ENCODE results near the gene NMRK2. TPM values are rescaled to one million over a fixed set of nuclear protein-coding genes. Genes with fewer than 3 reads are reported as not detected.

The NMRK2 gene
- polyA plus RNA-seq, 1 of the 3 experiments (the other 2 are of a cell fraction): not detected

GRCh38 chr19:3970313-3970807 is 37.5 kb downstream of the NMRK2 start:
- POLR2A ChIA-PET: interaction anchor here (0.6 to 3.2 kb wide), 7 partner anchors 8 to 486 kb away, joined by 3 to 60 read pairs (median 5); partner anchors contain the start of gene EEF2
- peak overlapping the region; percentile 65 to 99 for H3K27ac ChIP-seq (ENCODE audit: low read depth in 2 of 2, low read length in 1 of 2)
- DNase-seq: no peak
- CTCF ChIA-PET: interaction anchor here (0.7 to 1.3 kb wide), 4 partner anchors 15 to 170 kb away, joined by 3 to 8 read pairs (median 4); partner anchors contain the start of gene EEF2
- H3K4me1 ChIP-seq (ENCODE audit: control insufficient read depth in 1 of 2, insufficient read depth in 2 of 2, low read depth in 1 of 2, low read length in 1 of 2): peaks cover 16 to 22% of the 10 kb centered on the region in 2 experiments; a peak in 3 of 4 replicates
- H2AFZ ChIP-seq (ENCODE audit: low read depth): no peak overlapping the region
- TF ChIP-seq USF1 (IDR thresholded peaks at IDR 0.05; ENCODE audit: borderline replicate concordance, low read depth) (no peak), FOXM1 (IDR thresholded peaks at IDR 0.05; ENCODE audit: low read depth) (no peak), EZH2phosphoT487 (IDR thresholded peaks at IDR 0.05; ENCODE audit: borderline replicate concordance, low read depth) (no peak), TAF1 (IDR thresholded peaks at IDR 0.05; ENCODE audit: borderline replicate concordance, low read depth, low read length) (no peak), RXRA (IDR thresholded peaks at IDR 0.05; ENCODE audit: borderline replicate concordance, low read depth) (no peak), TCF12 (IDR thresholded peaks at IDR 0.05) (no peak), CTCF (IDR thresholded peaks at IDR 0.05) (no peak), CHD2 (IDR thresholded peaks at IDR 0.05; ENCODE audit: low read length, partially characterized antibody) (no peak), MAX (IDR thresholded peaks at IDR 0.05; ENCODE audit: low read depth) (no peak), IRF3 (IDR thresholded peaks at IDR 0.05; ENCODE audit: low read depth, low read length) (no peak), RFX5 (IDR thresholded peaks at IDR 0.05; ENCODE audit: low read length) (no peak), SIN3A (IDR thresholded peaks at IDR 0.05; ENCODE audit: borderline replicate concordance, low read depth, low read length) (no peak), NRF1 (IDR thresholded peaks at IDR 0.05; ENCODE audit: low read depth, low read length) (no peak), ELF1 (IDR thresholded peaks at IDR 0.05) (no peak), RAD21 (IDR thresholded peaks at IDR 0.05; ENCODE audit: low read length) (no peak), NFIC (IDR thresholded peaks at IDR 0.05; ENCODE audit: borderline replicate concordance) (no peak), USF2 (IDR thresholded peaks at IDR 0.05; ENCODE audit: borderline replicate concordance, low read depth, low read length) (no peak), ZBTB33 (IDR thresholded peaks at IDR 0.05; ENCODE audit: borderline replicate concordance, low read depth) (no peak)
- peak overlapping the region; percentile 97 for H3K4me2 ChIP-seq
- under 1% methylated on average over 20 of the region's 22 CpGs for WGBS (ENCODE audit: low lambda C conversion rate)
- no peaks in the 10 kb centered on the region for H3K9me3 ChIP-seq
- H3K27me3 ChIP-seq (ENCODE audit: insufficient read depth): no peaks in the 10 kb centered on the region
- H3K4me3 ChIP-seq (ENCODE audit: low read depth in 2 of 2, low read length in 1 of 2): peak overlapping the region; percentile 75 to 80
- H3K9me2 ChIP-seq: no peaks in the 10 kb centered on the region
- H3K36me3 ChIP-seq (replicated peaks in 1 of 2; ENCODE audit: control insufficient read depth in 1 of 2, insufficient read depth in 2 of 2, low read length in 1 of 2): peaks cover 10 to 31% of the 10 kb centered on the region in 2 experiments
- peaks cover 68% of the 10 kb centered on the region for H4K20me1 ChIP-seq (ENCODE audit: insufficient read depth)
- H3K79me2 ChIP-seq (ENCODE audit: insufficient read depth): peaks cover 56% of the 10 kb centered on the region
- peak overlapping the region; percentile 93 for H3K9ac ChIP-seq
- H3F3A ChIP-seq (replicated peaks; ENCODE audit: insufficient read depth): peaks cover 42% of the 10 kb centered on the region

Measured in SK-N-SH (cell line).